ENCODE results near the gene PRR19.

GRCh38 chr19:42287827-42288107, 14.2 kb upstream of the PRR19 start:
- TF ChIP-seq POLR2A (IDR thresholded peaks at IDR 0.05) (no peak), CTCF (IDR thresholded peaks at IDR 0.05) (no peak)
